Measurements from ENCODE around the gene CCBE1.

DNA sequence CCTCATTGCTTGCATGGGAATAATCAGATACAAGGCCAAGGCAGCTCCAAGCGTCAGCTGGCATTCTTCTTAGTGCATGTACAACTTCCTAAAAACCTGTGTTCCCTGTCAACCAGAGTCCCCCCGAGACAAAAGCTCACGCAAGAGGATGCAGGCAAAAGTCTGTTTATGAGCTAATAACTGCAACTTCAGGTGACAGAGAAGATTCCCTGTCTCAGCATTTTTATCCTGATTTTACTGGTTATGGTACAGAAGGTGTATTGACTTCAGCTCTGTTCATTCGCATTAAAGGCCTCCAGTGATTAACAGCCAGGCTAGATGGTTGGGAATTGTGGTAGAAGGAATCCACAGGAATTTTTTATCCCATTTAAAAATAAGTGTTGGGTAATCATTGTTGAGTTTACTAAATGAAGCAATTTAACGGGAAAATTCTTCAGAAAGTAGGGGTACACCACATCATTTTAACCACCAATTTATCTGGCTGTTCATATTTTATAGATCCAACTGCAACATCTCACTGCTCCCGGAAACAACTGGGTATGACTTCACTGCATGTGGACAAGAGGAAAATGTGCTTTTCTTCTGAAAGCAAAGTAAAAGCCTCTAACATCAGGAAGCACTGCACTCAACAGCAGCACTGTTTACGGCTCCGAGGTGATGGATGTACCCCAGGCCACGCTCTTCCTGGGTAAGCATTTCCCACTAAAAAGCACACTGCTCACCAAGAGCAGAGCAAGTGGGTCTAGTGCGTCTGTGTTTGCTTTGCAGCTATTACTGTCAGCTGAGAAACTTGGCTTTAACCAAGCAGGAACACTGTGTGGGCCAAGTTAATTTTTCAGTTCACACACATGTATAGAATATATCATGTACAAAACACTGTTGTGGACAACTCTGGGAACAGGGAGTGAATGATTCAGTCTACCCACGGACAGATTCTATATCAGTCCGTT is 31.9 kb downstream of the CCBE1 start:
- TF ChIP-seq, protein P1, sequence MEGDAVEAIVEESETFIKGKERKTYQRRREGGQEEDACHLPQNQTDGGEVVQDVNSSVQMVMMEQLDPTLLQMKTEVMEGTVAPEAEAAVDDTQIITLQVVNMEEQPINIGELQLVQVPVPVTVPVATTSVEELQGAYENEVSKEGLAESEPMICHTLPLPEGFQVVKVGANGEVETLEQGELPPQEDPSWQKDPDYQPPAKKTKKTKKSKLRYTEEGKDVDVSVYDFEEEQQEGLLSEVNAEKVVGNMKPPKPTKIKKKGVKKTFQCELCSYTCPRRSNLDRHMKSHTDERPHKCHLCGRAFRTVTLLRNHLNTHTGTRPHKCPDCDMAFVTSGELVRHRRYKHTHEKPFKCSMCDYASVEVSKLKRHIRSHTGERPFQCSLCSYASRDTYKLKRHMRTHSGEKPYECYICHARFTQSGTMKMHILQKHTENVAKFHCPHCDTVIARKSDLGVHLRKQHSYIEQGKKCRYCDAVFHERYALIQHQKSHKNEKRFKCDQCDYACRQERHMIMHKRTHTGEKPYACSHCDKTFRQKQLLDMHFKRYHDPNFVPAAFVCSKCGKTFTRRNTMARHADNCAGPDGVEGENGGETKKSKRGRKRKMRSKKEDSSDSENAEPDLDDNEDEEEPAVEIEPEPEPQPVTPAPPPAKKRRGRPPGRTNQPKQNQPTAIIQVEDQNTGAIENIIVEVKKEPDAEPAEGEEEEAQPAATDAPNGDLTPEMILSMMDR (IDR thresholded peaks at IDR 0.05) = no peak
- TF ChIP-seq POLR2A (IDR thresholded peaks at IDR 0.05; ENCODE audit: low read length) = no peak
- TF ChIP-seq POLR2AphosphoS2 (conservative IDR thresholded peaks at IDR 0.05; ENCODE audit: low read length) = no peak
- TF ChIP-seq, protein P2, sequence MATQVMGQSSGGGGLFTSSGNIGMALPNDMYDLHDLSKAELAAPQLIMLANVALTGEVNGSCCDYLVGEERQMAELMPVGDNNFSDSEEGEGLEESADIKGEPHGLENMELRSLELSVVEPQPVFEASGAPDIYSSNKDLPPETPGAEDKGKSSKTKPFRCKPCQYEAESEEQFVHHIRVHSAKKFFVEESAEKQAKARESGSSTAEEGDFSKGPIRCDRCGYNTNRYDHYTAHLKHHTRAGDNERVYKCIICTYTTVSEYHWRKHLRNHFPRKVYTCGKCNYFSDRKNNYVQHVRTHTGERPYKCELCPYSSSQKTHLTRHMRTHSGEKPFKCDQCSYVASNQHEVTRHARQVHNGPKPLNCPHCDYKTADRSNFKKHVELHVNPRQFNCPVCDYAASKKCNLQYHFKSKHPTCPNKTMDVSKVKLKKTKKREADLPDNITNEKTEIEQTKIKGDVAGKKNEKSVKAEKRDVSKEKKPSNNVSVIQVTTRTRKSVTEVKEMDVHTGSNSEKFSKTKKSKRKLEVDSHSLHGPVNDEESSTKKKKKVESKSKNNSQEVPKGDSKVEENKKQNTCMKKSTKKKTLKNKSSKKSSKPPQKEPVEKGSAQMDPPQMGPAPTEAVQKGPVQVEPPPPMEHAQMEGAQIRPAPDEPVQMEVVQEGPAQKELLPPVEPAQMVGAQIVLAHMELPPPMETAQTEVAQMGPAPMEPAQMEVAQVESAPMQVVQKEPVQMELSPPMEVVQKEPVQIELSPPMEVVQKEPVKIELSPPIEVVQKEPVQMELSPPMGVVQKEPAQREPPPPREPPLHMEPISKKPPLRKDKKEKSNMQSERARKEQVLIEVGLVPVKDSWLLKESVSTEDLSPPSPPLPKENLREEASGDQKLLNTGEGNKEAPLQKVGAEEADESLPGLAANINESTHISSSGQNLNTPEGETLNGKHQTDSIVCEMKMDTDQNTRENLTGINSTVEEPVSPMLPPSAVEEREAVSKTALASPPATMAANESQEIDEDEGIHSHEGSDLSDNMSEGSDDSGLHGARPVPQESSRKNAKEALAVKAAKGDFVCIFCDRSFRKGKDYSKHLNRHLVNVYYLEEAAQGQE (IDR thresholded peaks at IDR 0.05) = no peak
- no peak for TF ChIP-seq RCOR1 (IDR thresholded peaks at IDR 0.05; ENCODE audit: low read depth, low read length)
- no peak for TF ChIP-seq RAD21 (conservative IDR thresholded peaks at IDR 0.05 in 1 of 2, IDR thresholded peaks at IDR 0.05 in 1 of 2)
- TF ChIP-seq HEYL (CRISPR knock-in tag; IDR thresholded peaks at IDR 0.05) = no peak
- TF ChIP-seq SREBF2 (IDR thresholded peaks at IDR 0.05) = no peak
- no peak for TF ChIP-seq CHD2 (IDR thresholded peaks at IDR 0.05; ENCODE audit: low read length, partially characterized antibody)
- TF ChIP-seq PHF8 (IDR thresholded peaks at IDR 0.05; ENCODE audit: borderline replicate concordance, low read depth) = no peak
- no peak for TF ChIP-seq KDM5A (IDR thresholded peaks at IDR 0.05)
